Measurements from ENCODE around the gene PRAMEF15.
"Not testable (repeated sequence)": the region's sequence is repeated elsewhere in the genome, so short reads cannot be mapped to it uniquely, and the experiment has no call there.

Gene PRAMEF15

GRCh38 chr1:13315281-13315680 is at the start of gene PRAMEF15:
PRAMEF15 (plus strand) TSS chr1:13315581; CDS start chr1:13318408, 2,827 bp downstream.
- not testable (repeated sequence) for DNase-seq

DNA sequence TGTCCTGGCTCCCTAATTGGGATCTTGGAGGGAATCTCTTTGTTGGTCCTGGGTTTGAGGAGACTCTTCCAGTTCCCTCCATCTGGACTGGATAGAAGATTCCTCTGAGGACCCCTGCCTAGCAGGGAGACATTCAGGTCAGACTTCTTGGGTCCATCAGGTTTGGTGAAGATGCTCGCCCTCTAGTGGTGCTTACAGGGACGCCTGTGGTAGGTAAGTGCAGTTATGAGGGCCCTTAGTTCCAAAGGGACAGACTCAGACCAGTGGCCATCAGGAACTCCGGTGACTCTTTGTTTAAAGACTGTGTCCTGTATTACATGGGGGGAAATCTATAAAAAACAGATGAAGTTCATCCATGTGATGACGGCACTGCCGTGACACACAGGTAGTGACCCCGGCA is 38.4 kb upstream of the PRAMEF15 start:
- DNase-seq: not testable (repeated sequence)

DNA sequence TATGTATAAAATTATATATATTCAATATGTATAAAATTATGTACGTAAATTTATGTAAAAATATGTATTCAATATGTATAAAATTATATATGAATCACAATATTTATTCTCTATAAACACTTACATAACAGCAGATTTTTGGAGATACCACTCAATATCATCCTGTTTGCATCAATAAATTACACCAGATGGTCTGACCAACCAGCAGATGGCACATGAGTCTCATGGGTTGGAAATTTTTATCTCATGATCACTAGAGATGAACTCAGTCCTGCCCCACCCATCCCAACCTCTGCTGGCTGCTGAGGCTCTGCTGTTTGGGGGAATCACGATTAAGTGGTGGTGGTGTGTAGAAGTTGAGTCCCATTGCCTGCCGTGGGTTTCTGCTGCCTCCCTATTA is 35.8 kb upstream of the PRAMEF15 start:
- not testable (repeated sequence) for DNase-seq

GRCh38 chr1:13285037-13285436 is 30.3 kb upstream of the PRAMEF15 start, which contains the start of gene PRAMEF8:
PRAMEF8 (minus strand) TSS chr1:13285137; CDS start chr1:13284091, 1,046 bp downstream.
- DNase-seq: not testable (repeated sequence)

DNA sequence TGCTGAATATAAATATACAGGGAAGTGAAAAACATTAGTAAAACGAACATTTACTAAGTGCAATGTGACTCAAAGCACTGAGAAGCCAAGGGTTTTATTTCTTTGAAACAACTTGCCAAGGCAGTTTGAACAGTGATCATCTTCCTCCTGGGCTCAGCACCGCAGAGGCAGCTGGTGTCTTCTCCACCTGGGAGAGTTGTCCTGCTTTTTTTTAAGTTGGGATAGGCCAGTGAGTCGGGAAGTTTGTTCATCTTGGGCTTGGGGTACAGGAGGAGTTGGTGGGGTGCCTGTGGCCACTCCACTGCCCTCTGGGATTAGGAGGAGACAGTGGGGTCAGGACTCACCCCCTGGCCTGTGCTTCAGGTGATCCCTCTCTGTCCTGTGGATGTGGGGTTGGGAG is 26.4 kb upstream of the PRAMEF15 start:
- DNase-seq: not testable (repeated sequence)

- DNase-seq: not testable (repeated sequence)
These were observed 18.0 kb upstream of the PRAMEF15 start for GRCh38 chr1:13297216-13297931.

GRCh38 chr1:13298699-13299098 is 16.7 kb upstream of the PRAMEF15 start:
- DNase-seq: not testable (repeated sequence)

- DNase-seq: not testable (repeated sequence)
These were observed 13.2 kb upstream of the PRAMEF15 start for GRCh38 chr1:13302197-13302596.

DNA sequence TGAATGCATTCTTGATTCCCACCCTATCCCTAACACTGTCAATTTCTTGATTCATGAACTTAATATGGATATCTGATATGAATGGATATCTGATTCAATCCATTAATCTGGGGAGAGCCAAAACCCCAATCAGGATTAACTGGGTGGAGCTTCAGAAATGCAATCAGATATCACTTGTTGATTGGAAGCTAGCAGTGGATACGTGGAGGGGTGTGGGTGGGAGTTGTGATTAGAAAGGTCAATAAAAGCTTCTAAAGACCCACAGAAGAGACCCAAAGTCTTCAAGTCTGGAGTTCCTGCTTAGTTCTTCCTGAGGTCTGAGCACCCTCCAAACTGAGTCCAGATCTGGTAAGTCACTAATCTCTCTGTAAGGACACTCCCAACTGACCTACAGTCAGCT is 12.1 kb upstream of the PRAMEF15 start, which contains the start of gene PRAMEF33:
TSS of gene PRAMEF33 (plus strand) at position 301 of the 400 bp plus-strand sequence. CDS start 2,416 bp downstream, outside the sequence.
- DNase-seq: not testable (repeated sequence)

GRCh38 chr1:13342496-13342895 is 27.1 kb downstream of the PRAMEF15 start:
- DNase-seq: not testable (repeated sequence)

GRCh38 chr1:13347034-13347433 is 31.7 kb downstream of the PRAMEF15 start, which contains the start of gene PRAMEF14:
PRAMEF14 (minus strand) TSS chr1:13347134; CDS start chr1:13345314, 1,820 bp downstream.
- not testable (repeated sequence) for DNase-seq

DNA sequence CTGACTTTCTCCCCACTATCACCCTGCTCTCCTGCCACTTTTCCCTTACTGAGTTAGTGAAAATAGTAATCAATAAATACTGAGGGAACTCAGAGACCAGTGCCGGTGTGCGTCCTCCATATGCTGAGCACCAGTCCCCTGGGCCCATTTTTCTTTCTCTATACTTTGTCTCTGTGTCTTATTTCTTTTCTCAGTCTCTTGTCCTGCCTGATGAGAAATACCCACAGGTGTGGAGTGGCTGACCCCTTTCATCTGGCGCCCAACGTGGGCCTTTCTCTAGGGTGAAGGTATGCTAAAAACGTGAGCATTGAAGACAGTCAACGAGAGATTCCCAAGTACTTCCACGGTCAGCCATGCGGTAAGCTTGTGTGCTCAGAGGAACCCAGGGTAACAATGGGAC is 38.1 kb downstream of the PRAMEF15 start:
- DNase-seq: not testable (repeated sequence)

DNA sequence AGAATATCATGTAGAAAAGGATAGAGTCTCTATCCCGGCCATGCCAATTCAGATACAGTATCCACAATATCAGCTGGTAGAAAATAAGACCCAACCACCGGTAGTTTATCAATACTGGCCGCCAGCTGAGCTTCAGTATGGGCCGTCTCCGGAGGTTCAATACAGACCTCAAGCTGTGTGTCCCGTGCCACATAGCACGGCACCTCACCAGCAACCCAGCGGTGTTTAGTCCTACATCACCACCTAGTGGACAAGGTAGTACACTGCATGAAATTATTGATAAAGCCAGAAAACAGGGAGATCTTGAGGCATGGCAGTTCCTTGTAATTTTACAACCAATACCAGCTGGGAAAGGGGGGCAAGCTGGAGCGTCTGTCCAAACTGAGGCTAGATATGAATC is 39.1 kb downstream of the PRAMEF15 start:
- DNase-seq: not testable (repeated sequence)

- peak; percentile 43 for DNase-seq
These were observed 41.4 kb downstream of the PRAMEF15 start for GRCh38 chr1:13356774-13357173.

DNA sequence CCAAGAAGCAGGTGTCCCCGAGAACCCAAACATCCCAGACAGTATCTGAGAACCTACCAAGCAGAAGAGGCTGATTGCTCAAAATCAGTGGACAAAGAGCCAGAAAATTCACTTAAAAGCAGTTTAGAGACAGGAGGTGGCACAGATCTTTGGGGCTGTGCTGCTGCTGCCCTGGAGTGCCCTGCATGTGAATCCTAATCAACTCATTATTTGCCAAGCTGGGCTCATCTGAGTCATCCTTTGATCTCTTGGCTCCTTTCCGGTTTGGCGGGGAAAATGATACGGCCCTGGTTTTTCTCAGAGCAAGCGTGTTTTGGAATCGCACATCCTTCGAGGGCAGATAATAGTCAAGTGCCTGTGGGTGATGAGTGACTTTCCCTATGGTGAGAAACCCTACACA is 47.0 kb downstream of the PRAMEF15 start:
- not testable (repeated sequence) for DNase-seq

DNA sequence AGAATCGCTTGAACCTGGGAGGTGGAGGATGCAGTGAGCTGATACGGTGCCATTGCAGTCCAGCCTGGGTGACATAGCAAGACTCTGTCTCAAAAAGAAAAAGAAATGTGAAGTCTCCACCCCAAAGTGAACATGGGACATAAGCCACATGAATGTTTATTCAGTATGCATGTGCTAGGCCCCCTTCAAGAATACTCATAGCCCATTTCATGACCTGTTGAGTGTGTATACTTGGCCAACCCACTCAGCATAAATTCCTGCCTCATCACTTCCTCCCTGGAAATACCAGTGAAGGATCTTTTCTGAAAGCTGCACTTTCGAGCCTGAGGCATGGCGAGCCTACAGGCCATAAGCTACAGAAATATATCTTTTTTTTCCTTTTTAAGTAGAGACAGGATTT is 49.5 kb downstream of the PRAMEF15 start:
- not testable (repeated sequence) for DNase-seq

GRCh38 chr1:13366536-13366935 is 51.2 kb downstream of the PRAMEF15 start:
- not testable (repeated sequence) for DNase-seq

DNA sequence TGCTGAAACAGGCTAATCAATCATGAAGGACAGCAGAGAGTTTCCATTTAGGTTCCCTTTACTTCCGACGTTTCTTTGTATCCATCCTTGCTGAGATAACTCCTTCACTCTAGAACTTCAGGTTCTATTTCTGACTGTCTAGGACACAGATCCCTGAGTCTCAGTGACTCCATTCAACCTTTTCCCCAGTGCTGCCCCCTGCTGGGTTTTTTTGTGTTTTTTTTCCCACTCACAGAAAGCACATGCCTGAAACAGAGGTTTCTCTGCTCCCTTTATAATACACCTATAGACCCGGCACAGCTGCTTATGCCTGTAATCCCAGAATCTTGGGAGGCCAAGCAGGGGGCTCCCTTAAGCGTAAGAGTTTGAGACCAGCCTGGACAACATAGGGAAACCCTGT is 53.2 kb downstream of the PRAMEF15 start:
- peak; percentile 69 for DNase-seq

Data from stimulated activated CD8-positive, alpha-beta memory T cell treated with anti-CD3 and anti-CD28 coated beads, Interleukin-4, amount 100 ng/mL, for 48 hours (primary cell).